ENCODE measurements around the gene OGG1.

GRCh38 chr3:9749645-9750555 is at the start of gene OGG1:
- TF ChIP-seq CTCF (IDR thresholded peaks at IDR 0.05) (peak in 1 of 6 experiments; percentile 8), POLR2A (IDR thresholded peaks at IDR 0.05) (peak in 1 of 2 donors; percentile 48)
